Activated T-cell treated with anti-CD3 and anti-CD28 coated beads, Interleukin-2, amount 50 U/mL, for 24 hours (primary cell): ENCODE results near the gene NT5E.

Experiments
- DNase-seq: peaks from one replicate; pipeline ENCODE4 v3.0.0-alpha.2; 2020
- H3K27ac Mint-ChIP-seq: 2 replicates; pipeline ENCODE4 v1.8.0; 2020; ENCODE audit warnings: mild to moderate bottlenecking, mixed read lengths
- H3K27me3 Mint-ChIP-seq: 2 replicates; pipeline ENCODE4 v1.8.0; 2020; ENCODE audit warnings: mixed read lengths
- H3K36me3 Mint-ChIP-seq: 2 replicates; pipeline ENCODE4 v1.8.0; 2020; ENCODE audit warnings: low read depth, mixed read lengths
- H3K4me1 Mint-ChIP-seq: 2 replicates; pipeline ENCODE4 v1.8.0; 2020; ENCODE audit warnings: low read depth, mixed read lengths
- H3K4me3 Mint-ChIP-seq: 2 replicates; pipeline ENCODE4 v1.8.0; 2020; ENCODE audit warnings: mild to moderate bottlenecking, moderate library complexity, mixed read lengths
- H3K9me3 Mint-ChIP-seq: 2 replicates; pipeline ENCODE4 v1.8.0; 2020; ENCODE audit warnings: mixed read lengths

The NT5E gene

GRCh38 chr6:85436411-85436810 lies 13.5 kb upstream of the NT5E start:
- H3K27me3 Mint-ChIP-seq: no peaks in the 10 kb centered on the region
- H3K27ac Mint-ChIP-seq: no peak overlapping the region
- H3K4me3 Mint-ChIP-seq: no peak overlapping the region
- no peaks in the 10 kb centered on the region for H3K36me3 Mint-ChIP-seq
- peaks cover 6% of the 10 kb centered on the region for H3K9me3 Mint-ChIP-seq
- peaks cover 1% of the 10 kb centered on the region for H3K4me1 Mint-ChIP-seq
- DNase-seq: no peak

DNA sequence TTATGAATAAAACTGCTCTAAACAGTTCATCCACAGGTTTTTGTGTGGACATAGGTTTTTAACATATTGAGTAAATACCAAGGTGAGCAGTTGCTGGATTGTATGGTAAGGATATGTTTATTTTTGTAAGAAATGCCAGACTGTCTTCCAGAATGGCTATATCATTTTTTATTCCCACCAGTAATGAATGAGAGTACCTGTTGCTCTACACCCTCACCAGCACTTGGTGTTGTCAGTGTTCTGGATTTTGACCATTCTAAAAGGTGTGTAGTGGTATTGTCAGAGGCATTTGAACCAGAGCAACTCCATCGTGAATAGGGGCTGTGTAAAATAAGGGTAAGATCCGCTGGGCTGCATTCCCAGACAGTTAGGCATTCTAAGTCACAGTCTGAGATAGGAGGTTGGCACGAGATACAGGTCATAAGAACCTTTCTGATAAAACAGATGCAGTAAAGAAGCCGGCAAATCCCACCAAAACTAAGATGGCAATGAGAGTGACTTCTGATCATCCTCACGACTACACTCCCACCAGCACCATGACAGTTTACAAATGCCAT lies 12.9 kb upstream of the NT5E start:
- no peaks in the 10 kb centered on the region for H3K27me3 Mint-ChIP-seq
- DNase-seq: no peak
- no peak overlapping the region for H3K27ac Mint-ChIP-seq
- H3K4me3 Mint-ChIP-seq: no peak overlapping the region
- no peaks in the 10 kb centered on the region for H3K36me3 Mint-ChIP-seq
- peaks cover 11% of the 10 kb centered on the region for H3K9me3 Mint-ChIP-seq
- peaks cover 1% of the 10 kb centered on the region for H3K4me1 Mint-ChIP-seq

- Mint-ChIP-seq H3K4me3 (no peak overlapping the region), H3K27ac (no peak overlapping the region), H3K27me3 (peaks cover 14% of the 10 kb centered on the region), H3K9me3 (peaks cover 20% of the 10 kb centered on the region), H3K36me3 (peaks cover 1% of the 10 kb centered on the region), H3K4me1 (peaks cover 13% of the 10 kb centered on the region)
- DNase-seq: no peak
These were observed 6.3 kb upstream of the NT5E start for GRCh38 chr6:85443349-85444117.

GRCh38 chr6:85449388-85449817 lies 480 bp upstream of the NT5E start:
- no peaks in the 10 kb centered on the region for H3K9me3 Mint-ChIP-seq
- peak; percentile 70 for DNase-seq
- peaks cover 19% of the 10 kb centered on the region for H3K36me3 Mint-ChIP-seq
- H3K27me3 Mint-ChIP-seq: peaks cover 50% of the 10 kb centered on the region
- H3K27ac Mint-ChIP-seq: peak overlapping the region; percentile 83
- peak overlapping the region; percentile 90 for H3K4me3 Mint-ChIP-seq
- H3K4me1 Mint-ChIP-seq: peaks cover 58% of the 10 kb centered on the region

DNA sequence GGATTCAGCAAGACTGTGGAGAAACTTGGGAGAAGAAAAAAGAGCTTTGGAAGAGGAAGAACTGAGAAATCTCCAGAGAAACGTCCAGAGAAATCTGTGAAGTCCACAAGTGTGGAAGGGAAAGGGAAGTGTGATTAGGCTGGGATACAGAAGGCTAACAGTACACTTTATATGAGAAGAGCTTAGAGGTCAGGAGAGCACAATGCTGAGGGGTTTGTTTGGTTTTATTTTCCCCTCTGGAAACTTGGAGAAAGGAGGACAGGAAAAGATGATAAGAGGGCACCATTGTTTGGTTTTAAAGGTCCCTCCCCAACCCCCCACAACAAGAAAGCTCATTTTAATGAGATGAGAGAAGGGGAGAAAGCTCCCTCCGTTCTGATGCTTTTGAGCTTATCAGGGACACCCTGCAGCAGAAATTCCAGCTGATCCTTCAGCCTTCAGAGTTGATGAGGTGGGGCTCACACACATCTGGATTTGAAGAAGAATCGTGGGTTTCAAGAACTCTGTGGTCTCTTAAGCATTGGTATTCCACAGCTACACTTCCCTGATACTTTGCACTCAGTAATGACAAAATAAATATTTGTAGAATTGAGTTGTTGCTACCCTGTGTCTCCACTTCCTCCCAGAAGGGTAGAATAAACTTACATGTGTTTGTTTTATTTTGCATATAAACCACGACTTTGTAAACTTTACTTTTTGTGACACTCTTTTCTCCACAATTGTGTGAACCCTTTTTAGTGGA lies 1.9 kb downstream of the NT5E start:
- peak overlapping the region; percentile 90 for H3K4me3 Mint-ChIP-seq
- peaks cover 48% of the 10 kb centered on the region for H3K27me3 Mint-ChIP-seq
- peaks cover 19% of the 10 kb centered on the region for H3K36me3 Mint-ChIP-seq
- no peaks in the 10 kb centered on the region for H3K9me3 Mint-ChIP-seq
- no peak for DNase-seq
- peak overlapping the region; percentile 94 for H3K27ac Mint-ChIP-seq
- H3K4me1 Mint-ChIP-seq: peaks cover 81% of the 10 kb centered on the region

DNA sequence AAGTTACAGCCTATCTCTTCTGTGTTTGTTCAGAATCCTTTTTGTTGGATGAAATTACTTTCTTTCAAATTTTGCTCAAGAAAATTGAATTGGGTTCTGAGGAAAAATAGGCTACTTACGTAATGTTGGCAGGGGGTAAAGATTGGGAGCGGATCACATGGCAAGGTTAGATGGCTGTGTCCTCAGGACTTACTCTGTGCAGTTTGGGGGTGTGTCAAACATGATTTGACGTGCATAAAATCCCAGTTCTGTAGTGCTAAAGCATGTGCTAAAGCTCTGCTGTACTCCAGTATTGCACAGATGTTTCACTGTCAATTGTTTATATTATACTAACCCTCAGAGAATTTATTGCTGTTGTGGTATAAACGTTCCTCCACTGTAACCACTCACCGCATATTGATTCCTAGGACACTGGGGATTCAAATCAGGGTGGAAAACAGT lies 2.6 kb downstream of the NT5E start:
- Mint-ChIP-seq H3K4me3 (peak overlapping the region; percentile 90), H3K27ac (peak overlapping the region; percentile 62), H3K27me3 (peaks cover 47% of the 10 kb centered on the region), H3K9me3 (no peaks in the 10 kb centered on the region), H3K36me3 (peaks cover 19% of the 10 kb centered on the region), H3K4me1 (peaks cover 88% of the 10 kb centered on the region)
- no peak for DNase-seq

- peaks cover 41% of the 10 kb centered on the region for H3K27me3 Mint-ChIP-seq
- no peaks in the 10 kb centered on the region for H3K9me3 Mint-ChIP-seq
- peaks cover 88% of the 10 kb centered on the region for H3K4me1 Mint-ChIP-seq
- no peak for DNase-seq
- peak overlapping the region; percentile 62 for H3K27ac Mint-ChIP-seq
- H3K4me3 Mint-ChIP-seq: peak overlapping the region; percentile 90
- H3K36me3 Mint-ChIP-seq: peaks cover 19% of the 10 kb centered on the region
These were observed 3.2 kb downstream of the NT5E start for GRCh38 chr6:85453052-85453451.

DNA sequence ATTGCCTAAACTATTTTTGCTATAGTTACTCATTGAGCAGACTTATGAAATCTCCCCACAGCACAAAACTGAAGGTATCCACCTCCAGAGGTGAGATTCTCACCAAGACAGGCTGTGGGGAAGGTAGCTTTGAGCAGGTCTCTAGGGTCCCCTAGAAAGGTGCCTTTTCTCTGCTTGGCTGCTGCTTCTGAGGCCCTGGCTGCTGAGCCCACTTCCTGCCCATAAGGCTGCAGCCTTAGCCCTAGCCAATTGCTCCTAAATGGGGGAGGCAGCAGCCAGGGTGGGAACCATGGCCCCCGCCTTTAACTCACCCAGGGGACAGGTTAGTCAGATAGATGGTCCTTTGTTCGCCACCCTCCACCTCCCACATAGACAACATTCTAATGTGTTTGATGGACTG lies 3.6 kb downstream of the NT5E start:
- Mint-ChIP-seq H3K4me3 (peak overlapping the region; percentile 90), H3K27me3 (peaks cover 37% of the 10 kb centered on the region), H3K27ac (peak overlapping the region; percentile 62), H3K9me3 (no peaks in the 10 kb centered on the region), H3K4me1 (peaks cover 89% of the 10 kb centered on the region), H3K36me3 (peaks cover 19% of the 10 kb centered on the region)
- DNase-seq: no peak

DNA sequence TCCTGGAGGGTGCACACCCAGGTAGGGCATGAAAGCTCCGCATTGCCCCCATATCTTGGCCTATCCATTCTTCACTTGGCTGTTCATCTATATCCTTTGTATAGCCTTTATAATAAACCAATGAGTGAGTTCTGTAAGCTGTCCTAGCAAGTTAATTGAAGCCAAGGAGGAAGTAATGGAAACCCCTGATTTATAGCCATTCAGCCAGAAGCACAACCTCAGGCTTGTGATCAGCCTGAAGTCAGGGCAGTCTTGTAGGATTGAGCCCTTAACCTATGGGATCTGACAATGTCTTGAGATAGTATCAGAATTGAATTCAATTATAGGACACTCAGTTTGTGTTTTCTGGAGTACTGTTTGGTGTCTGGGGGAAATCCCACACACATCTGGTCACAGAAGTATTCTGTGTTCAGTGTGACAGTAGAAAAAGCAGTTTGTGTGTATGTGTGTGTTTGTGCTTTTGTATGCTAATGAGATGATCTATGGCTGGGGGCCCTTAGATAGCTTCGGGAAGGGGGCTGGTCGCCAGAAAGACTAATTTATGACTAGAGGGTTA lies 5.7 kb downstream of the NT5E start:
- H3K4me3 Mint-ChIP-seq: no peak overlapping the region
- H3K9me3 Mint-ChIP-seq: no peaks in the 10 kb centered on the region
- H3K4me1 Mint-ChIP-seq: peaks cover 94% of the 10 kb centered on the region
- no peak for DNase-seq
- peaks cover 23% of the 10 kb centered on the region for H3K27me3 Mint-ChIP-seq
- H3K36me3 Mint-ChIP-seq: peaks cover 15% of the 10 kb centered on the region
- H3K27ac Mint-ChIP-seq: peak overlapping the region; percentile 41

- no peaks in the 10 kb centered on the region for H3K9me3 Mint-ChIP-seq
- H3K36me3 Mint-ChIP-seq: peaks cover 9% of the 10 kb centered on the region
- H3K27ac Mint-ChIP-seq: peak overlapping the region; percentile 11
- peaks cover 12% of the 10 kb centered on the region for H3K27me3 Mint-ChIP-seq
- peaks cover 96% of the 10 kb centered on the region for H3K4me1 Mint-ChIP-seq
- DNase-seq: no peak
- no peak overlapping the region for H3K4me3 Mint-ChIP-seq
These were observed 6.9 kb downstream of the NT5E start for GRCh38 chr6:85456782-85457181.

- peaks cover 5% of the 10 kb centered on the region for H3K36me3 Mint-ChIP-seq
- no peak for DNase-seq
- H3K27ac Mint-ChIP-seq: peak overlapping the region; percentile 2
- H3K4me3 Mint-ChIP-seq: no peak overlapping the region
- H3K4me1 Mint-ChIP-seq: peaks cover 98% of the 10 kb centered on the region
- peaks cover 6% of the 10 kb centered on the region for H3K27me3 Mint-ChIP-seq
- H3K9me3 Mint-ChIP-seq: no peaks in the 10 kb centered on the region
These were observed 8.3 kb downstream of the NT5E start for GRCh38 chr6:85458184-85458583.

GRCh38 chr6:85458782-85459181 lies 8.9 kb downstream of the NT5E start:
- Mint-ChIP-seq H3K36me3 (peaks cover 4% of the 10 kb centered on the region), H3K4me3 (no peak overlapping the region), H3K27me3 (peaks cover 5% of the 10 kb centered on the region), H3K27ac (peak overlapping the region; percentile 2), H3K9me3 (no peaks in the 10 kb centered on the region), H3K4me1 (peaks cover 98% of the 10 kb centered on the region)
- no peak for DNase-seq

DNA sequence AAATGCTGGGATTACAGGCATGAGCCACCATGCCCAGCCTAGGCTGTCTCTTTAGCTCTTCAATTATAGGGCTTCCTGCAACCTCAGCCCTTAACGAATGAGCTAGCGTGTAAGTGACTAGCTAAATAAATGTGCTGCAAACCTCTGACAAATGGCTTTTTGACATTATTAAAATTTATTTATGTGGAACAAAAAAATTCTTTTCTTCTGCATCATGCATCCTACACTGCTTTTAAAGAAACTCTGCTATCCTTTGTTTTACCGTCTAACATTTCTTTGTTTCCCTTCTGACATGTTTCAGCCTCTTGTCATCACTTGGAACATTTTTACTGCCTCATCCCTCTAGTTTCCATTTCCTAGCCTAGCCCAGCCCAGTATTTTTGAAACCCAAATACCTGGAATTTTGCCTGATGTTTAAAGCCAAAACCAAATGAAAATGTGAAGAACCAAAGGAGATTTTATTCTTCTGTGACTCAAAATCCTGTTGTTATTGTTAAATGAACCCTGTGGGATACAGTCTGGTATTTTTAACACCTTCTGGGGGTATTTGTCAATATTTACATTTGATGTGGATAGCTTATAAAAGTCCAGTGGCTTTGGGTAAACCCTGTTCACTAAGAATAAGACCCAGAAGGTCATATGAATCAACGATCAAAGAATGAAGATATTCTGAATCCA lies 9.5 kb downstream of the NT5E start:
- H3K4me3 Mint-ChIP-seq: no peak overlapping the region
- no peak for DNase-seq
- no peaks in the 10 kb centered on the region for H3K36me3 Mint-ChIP-seq
- H3K4me1 Mint-ChIP-seq: peaks cover 98% of the 10 kb centered on the region
- no peaks in the 10 kb centered on the region for H3K9me3 Mint-ChIP-seq
- no peaks in the 10 kb centered on the region for H3K27me3 Mint-ChIP-seq
- peak overlapping the region; percentile 85 for H3K27ac Mint-ChIP-seq
